ENCODE results near the gene ACAD9.
"Not testable (repeated sequence)": the region's sequence is repeated elsewhere in the genome, so short reads cannot be mapped to it uniquely, and the experiment has no call there.

Gene ACAD9

GRCh38 chr3:128879125-128879969 is at the start of gene ACAD9:
Gene ACAD9, plus strand, starts transcription at chr3:128879620. Its CDS starts 72 bp downstream, at chr3:128879692.
- peak; percentile 97 for DNase-seq

- DNase-seq, result not testable (repeated sequence)
Measured at GRCh38 chr3:128829925-128830625, 49.3 kb upstream of the ACAD9 start.

GRCh38 chr3:128830762-128831161 is 48.7 kb upstream of the ACAD9 start:
- not testable (repeated sequence) for DNase-seq

GRCh38 chr3:128832979-128833378 is 46.4 kb upstream of the ACAD9 start:
- DNase-seq, result not testable (repeated sequence)

GRCh38 chr3:128835096-128835495 is 44.3 kb upstream of the ACAD9 start:
- no peak for DNase-seq

GRCh38 chr3:128841926-128842920 is 37.2 kb upstream of the ACAD9 start:
- no peak for DNase-seq

GRCh38 chr3:128844502-128844901 is 34.9 kb upstream of the ACAD9 start:
- DNase-seq, result no peak

GRCh38 chr3:128845119-128845777 is 34.2 kb upstream of the ACAD9 start:
- DNase-seq, result no peak

- DNase-seq, result peak; percentile 29
Measured at GRCh38 chr3:128845778-128846485, 33.5 kb upstream of the ACAD9 start.

GRCh38 chr3:128846486-128846891 is 32.9 kb upstream of the ACAD9 start:
- no peak for DNase-seq

GRCh38 chr3:128847666-128848370 is 31.6 kb upstream of the ACAD9 start:
- no peak for DNase-seq

GRCh38 chr3:128848936-128849335 is 30.5 kb upstream of the ACAD9 start:
- no peak for DNase-seq

- DNase-seq, result no peak
Measured at GRCh38 chr3:128849911-128850455, 29.4 kb upstream of the ACAD9 start.

- no peak for DNase-seq
Measured at GRCh38 chr3:128850544-128850943, 28.9 kb upstream of the ACAD9 start.

GRCh38 chr3:128851601-128852000 is 27.8 kb upstream of the ACAD9 start:
- DNase-seq, result no peak

GRCh38 chr3:128853826-128854225 is 25.6 kb upstream of the ACAD9 start:
- DNase-seq, result no peak

GRCh38 chr3:128854475-128854874 is 24.9 kb upstream of the ACAD9 start:
- no peak for DNase-seq

- DNase-seq, result no peak
Measured at GRCh38 chr3:128855569-128855968, 23.9 kb upstream of the ACAD9 start.

- no peak for DNase-seq
Measured at GRCh38 chr3:128858167-128858566, 21.3 kb upstream of the ACAD9 start.

GRCh38 chr3:128859630-128860029 is 19.8 kb upstream of the ACAD9 start:
- DNase-seq, result no peak

- no peak for DNase-seq
Measured at GRCh38 chr3:128861491-128861890, 17.9 kb upstream of the ACAD9 start.

All from NCI-H1417 treated with DMSO at 0.1 percent for 48 hours (cell line).